Hippocampal formation (tissue), 2 donors: Measurements from ENCODE around the gene KBTBD4.
A peak's percentile ranks its signal among the peaks of the same experiment; 100 is the strongest.
"Not testable (repeated sequence)": the region's sequence is repeated elsewhere in the genome, so short reads cannot be mapped to it uniquely, and the experiment has no call there.

ENCODE experiments used
- DNase-seq, 2 donors: peaks; one replicate each; lab custom pipeline; 2025; lab: John Stamatoyannopoulos, UW

Gene KBTBD4

DNA sequence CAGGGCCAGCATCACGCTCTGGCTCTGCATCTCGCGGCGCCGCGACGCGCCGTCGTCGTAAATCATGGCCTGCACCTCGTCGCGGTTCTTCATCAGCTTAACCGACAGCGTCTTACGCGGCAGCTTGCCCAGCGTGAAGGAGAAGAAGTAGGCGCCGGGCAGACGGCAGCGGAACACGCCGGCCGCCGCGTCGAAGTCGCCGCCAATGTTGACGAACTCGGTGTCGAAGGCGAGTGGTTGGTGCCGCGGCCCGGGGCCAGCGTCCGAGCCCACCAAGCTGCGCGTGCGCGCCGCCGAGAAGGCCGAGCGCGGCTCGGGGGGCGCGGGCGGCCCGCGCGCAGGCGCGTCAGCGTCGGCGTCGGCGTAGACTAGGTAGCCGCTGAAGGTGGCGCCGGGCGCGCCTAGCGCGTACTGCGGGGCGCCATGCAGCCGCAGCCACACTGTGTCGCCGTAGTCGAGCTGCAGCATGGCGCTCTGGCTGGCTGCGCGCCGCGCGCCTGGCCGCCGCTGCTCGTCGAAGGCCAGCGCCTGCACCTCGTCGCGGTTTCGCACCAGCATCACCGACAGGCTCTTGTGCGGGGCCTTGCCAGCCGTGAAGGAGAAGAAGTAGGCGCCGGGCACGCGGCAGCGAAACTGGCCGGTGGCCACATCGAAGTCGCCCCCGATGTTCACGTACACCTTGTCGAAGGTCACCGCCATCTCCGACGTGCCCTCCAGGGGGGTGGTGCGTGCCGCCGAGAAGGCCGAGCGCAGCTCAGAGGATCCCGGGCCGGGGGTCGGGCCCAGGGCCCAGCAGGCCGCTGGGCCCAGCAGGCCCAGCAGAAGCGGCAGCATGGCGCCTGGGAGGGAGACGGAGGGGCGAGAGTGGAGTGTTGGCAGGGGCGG, 11.4 kb upstream of the KBTBD4 start:
- DNase-seq = no peak

- no peak for DNase-seq
Measured at GRCh38 chr11:47589584-47589976, 10.8 kb upstream of the KBTBD4 start.

- DNase-seq = no peak
Measured at GRCh38 chr11:47589118-47589517, 10.3 kb upstream of the KBTBD4 start.

- peak in 1 of 2 donors; percentile 55 for DNase-seq
Measured at GRCh38 chr11:47587723-47588326, 9.1 kb upstream of the KBTBD4 start.

DNA sequence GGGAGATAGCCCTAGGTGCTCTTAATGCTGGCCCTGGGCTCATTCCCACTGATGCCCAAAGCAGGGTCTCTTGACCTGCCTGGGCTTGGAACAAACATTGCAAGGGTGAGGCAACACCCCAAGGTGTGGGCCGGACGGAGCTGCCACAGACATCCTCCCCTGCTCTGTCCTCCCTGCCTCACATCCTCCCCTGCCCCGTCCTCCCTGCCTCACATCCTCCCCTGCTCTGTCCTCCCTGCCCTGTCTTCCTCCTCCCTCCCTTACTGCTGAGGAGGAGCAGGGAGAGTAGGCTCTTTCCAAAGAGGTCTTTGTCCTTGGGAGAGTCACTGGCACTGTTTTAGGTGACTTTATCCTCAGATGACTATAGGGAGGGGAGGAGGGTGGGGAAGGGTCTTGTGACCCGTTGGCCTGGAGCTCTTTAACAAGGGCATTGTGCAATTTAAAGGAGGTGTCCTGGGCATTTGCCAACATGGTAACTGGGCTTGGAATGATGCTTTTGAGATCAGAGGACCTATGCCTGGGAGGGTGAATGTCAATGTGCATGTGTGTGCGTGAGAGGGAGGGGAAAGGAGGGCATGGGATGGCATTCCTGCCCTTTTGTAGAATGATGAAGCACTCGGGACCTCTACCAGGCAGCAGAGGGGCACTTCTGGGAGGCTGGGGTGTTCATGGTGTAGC, 8.4 kb upstream of the KBTBD4 start:
- DNase-seq = no peak

DNA sequence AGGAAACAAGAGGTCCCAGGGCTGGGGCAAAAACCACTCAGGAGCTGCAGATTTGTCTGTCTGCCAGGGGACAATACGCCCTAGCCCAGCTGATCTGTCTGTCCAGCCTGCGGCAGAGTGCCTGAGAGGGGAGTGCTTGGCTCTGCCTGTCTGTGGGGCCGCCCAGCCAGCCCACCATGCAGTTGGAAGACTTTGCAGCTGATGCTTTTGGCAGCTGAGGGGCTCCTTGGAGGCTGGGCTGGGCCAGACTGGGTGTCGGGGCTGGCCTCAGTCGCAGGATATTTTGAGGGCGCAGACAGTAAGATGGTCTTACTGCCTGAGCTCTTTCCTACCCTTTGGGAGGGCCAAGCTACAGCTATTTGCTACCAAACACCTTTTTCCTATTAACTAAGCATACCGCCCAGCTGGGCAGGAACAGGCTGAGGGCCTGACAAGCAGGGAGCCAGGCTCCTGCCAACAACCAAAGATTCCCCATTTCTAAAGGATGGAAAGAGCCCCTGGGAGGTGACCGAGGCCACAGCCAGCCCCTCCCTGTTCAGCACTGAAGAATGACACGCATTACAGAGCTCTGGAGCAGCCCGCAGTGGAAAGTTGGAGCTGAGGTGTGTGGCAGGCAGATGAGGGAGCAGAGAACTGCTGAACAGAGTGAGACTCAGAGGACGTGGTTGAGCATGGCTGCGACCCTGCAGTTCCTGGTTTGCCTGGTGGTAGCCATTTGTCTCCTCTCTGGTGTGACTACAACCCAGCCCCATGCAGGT, 7.5 kb upstream of the KBTBD4 start, which contains the start of gene FAM180B:
TSS of gene FAM180B (plus strand) at position 581 of the 758 bp plus-strand sequence. CDS start at position 672, 91 bp downstream.
- no peak for DNase-seq

- no peak for DNase-seq
Measured at GRCh38 chr11:47583844-47584243, 5.1 kb upstream of the KBTBD4 start.

DNA sequence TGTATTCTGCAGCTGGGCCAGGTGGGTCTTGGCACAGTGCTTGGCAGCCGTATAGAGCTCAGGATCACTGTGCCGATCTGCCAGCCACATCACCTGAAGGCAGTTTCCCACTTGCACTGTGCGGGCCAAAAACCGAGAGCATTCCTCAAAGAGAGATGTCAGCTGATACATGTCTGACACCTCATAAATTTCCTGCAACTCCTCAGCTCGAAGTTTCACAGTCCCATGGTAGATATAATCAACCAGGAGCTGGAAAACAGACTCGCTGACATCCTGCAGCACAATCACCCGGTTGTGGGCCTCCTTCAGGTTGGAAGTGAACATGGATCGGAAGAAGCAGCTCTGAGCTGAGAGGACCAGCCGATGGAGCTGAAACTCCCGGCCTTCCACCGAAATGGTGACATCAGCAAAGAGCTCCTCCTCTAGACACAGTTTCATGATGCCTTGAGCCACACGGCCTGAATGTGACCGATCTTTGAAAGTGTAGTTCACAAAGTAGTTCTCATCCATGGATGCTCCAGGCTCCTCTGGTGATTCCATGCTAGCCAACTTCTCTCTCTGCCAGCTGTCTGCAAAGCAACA, 1.2 kb downstream of the KBTBD4 start:
- DNase-seq = no peak

DNA sequence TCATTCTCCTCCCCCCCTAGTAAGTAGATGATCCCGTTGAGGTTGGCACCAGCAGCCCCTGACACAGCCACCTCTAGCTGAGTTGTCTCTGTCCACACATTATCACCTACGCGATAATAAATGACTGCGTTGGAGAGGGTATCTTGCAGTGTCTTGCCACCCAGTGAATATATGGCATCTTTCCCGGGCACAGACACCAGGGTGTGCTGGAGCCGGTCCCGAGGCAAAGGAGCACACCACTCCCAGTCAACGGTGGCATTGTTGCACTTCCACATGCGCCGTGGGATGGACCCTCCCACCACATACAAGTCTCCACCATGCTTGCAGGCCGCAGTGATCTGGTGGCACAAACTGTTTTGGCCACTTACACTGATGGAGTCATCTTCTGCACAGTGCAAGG, 5.4 kb downstream of the KBTBD4 start:
- peak in 1 of 2 donors; percentile 48 for DNase-seq

DNA sequence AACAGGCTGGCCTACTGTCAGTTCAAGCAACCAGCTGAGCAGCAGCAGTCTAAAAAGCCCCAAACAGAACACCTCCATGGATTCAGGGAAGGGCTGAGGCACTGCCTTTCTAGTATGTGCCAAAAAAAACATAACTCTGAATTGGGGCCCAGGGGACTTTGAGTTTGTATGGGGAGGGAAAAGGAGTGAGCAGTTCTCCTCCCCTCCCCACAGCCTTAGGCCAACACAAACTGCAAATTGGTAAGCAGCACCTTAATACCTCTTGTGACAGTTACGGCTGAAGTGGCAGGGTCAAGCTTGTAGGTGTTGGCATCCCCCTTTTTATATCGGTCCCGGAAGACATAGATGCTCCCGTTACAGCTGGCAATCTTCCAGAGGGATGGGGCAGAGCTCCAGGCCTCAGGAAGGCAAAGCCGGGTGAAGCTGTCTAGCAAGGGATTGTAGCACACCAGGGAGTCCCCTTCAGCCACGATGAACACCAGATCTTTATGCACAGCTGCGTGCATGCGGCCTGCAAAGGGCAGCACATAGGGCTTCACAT, 6.0 kb downstream of the KBTBD4 start:
- no peak for DNase-seq

DNA sequence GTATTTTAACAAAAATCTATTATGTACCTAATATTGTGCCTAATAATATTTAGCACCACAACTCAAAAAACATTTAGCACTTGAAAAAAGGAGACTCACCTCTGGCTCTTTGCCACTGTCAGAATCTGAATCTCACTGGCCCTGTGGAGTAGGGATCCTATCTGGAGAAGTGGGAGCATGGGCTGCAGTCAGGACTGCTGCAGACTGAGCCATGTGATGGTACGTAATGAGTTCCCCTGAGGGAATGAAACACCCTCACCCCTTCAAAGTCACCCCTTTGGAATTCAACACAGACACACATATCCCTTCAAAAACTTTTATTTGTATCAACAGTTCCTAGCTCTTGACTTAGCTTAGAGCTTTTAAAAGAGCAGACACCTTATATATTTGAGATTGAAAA, 6.9 kb downstream of the KBTBD4 start:
- DNase-seq = no peak

GRCh38 chr11:47571357-47571729, 7.4 kb downstream of the KBTBD4 start:
- no peak for DNase-seq

GRCh38 chr11:47570651-47571356, 8.0 kb downstream of the KBTBD4 start:
- DNase-seq = no peak

- no peak for DNase-seq
Measured at GRCh38 chr11:47569646-47570045, 9.1 kb downstream of the KBTBD4 start.

DNA sequence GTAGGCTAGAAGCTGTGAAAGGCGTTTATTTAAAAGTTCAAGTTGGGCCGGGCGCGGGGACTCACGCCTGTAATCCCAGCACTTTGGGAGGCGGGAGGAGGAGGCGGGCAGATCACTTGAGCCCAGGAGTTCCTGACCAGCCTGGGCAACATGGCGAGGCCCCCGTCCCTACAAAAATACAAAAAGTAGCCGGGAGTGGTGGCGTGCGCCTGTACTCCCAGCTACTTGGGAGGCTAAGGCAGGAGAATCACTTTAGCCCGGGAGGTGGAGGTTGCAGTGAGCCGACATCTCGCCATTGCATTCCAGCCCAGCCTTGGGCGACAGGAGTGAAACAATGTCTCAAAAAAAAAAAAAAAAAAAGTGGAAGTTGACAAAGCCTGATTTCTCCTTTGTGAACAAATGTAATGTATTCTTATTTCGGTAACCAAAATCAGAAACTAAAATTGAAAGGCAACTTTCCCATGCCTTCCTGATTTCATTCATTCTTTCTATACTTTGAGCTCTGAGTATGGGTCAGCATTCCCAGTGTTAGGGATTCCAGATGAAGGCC, 12.5 kb downstream of the KBTBD4 start:
- DNase-seq = no peak

DNA sequence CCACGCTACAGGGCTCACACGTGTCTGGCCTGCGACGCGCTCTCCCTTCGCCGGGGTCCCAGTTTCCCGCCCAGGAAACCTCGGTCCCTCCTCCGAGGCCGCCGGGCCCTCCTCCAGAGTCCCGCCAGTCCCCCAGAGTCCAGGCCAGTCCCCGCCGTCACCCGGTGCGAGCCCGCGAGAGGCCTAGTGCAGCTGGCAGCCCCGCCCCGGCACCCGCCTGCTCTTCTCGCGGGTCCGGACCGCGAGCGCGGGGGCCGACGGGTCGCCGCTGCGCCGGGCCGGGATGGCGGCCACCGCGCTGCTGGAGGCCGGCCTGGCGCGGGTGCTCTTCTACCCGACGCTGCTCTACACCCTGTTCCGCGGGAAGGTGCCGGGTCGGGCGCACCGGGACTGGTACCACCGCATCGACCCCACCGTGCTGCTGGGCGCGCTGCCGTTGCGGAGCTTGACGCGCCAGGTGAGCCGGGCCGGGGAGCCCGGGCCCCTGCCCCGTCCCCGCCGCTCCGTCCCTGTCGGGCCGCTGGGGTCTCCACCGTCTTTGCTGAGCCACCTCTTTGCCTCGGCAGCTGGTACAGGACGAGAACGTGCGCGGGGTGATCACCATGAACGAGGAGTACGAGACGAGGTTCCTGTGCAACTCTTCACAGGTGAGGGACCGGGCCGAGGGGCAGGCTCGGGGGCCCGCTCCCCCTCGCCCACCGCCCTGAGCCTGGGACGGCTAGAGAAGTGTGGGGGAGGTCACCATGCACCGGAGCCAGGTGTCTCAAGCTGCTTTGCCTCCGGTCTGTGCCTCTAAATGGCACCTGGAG, 13.2 kb downstream of the KBTBD4 start, which contains the start of gene PTPMT1:
TSS of gene PTPMT1 (plus strand) at position 260 of the 809 bp plus-strand sequence. CDS start at position 284, 24 bp downstream.
- DNase-seq = peak; percentile 20 to 40

- DNase-seq = no peak
Measured at GRCh38 chr11:47564933-47565339, 13.8 kb downstream of the KBTBD4 start.

DNA sequence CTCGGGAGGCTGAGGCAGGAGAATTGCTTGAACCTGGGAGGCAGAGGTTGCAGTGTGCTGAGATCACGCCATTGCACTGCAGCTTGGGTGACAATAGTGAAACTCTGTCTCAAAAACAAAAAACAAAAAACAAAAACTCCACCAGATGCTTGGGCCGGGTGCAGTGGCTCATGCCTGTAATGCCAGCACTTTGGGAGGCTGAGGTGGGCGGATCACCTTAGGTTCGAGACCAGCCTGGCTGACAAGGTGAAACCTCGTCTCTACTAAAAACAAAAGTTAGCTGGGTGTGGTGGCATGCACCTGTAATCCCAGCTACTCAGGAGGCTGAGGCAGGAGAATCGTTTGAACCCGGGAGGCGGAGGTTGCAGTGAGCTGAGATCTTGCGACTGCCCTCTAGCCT, 14.4 kb downstream of the KBTBD4 start:
- not testable (repeated sequence) for DNase-seq

- DNase-seq = not testable (repeated sequence)
Measured at GRCh38 chr11:47562393-47562792, 16.4 kb downstream of the KBTBD4 start.
